ENCODE measurements around the gene AGT. TPM values are rescaled to one million over a fixed set of nuclear protein-coding genes. Genes with fewer than 3 reads are reported as not detected.

Gene AGT
- total RNA-seq, 1 experiment from 2014 or later: not detected

- Histone ChIP-seq H4K20me1 (ENCODE audit: insufficient read depth, low read depth, low read length) (no peaks in the 10 kb centered on the region), H2AFZ (ENCODE audit: low read length) (no peak overlapping the region), H3K4me2 (ENCODE audit: low read depth, low read length, poor library complexity, severe bottlenecking) (no peak overlapping the region), H3K36me3 (ENCODE audit: insufficient read depth, low read length) (peaks cover 24% of the 10 kb centered on the region; the same call in 1 of the 2 replicates), H3K9me3 (ENCODE audit: low read length) (no peaks in the 10 kb centered on the region), H3K27ac (ENCODE audit: low read length) (no peak overlapping the region), H3K9me2 (replicated peaks; ENCODE audit: insufficient read depth, low read length) (no peaks in the 10 kb centered on the region), H3K4me3 (ENCODE audit: low read length) (no peak overlapping the region), H3K4me1 (ENCODE audit: low read length) (no peaks in the 10 kb centered on the region), H3K9ac (ENCODE audit: low read length) (no peak overlapping the region), H3K27me3 (ENCODE audit: low read length) (no peaks in the 10 kb centered on the region), H3K79me2 (ENCODE audit: low read length) (no peaks in the 10 kb centered on the region)
- DNase-seq: no peak
Measured at GRCh38 chr1:230694464-230694863, 19.5 kb downstream of the AGT start.

- peaks cover 27% of the 10 kb centered on the region; the same call in 1 of the 2 replicates for H3K36me3 ChIP-seq (ENCODE audit: insufficient read depth, low read length)
- no peak overlapping the region for H3K4me2 ChIP-seq (ENCODE audit: low read depth, low read length, poor library complexity, severe bottlenecking)
Measured at GRCh38 chr1:230693777-230694176, 20.1 kb downstream of the AGT start.

GRCh38 chr1:230693221-230693620, 20.7 kb downstream of the AGT start:
- no peak for DNase-seq
- Histone ChIP-seq H3K9me3 (ENCODE audit: low read length) (no peaks in the 10 kb centered on the region), H3K79me2 (ENCODE audit: low read length) (no peaks in the 10 kb centered on the region), H3K27me3 (ENCODE audit: low read length) (no peaks in the 10 kb centered on the region), H3K4me1 (ENCODE audit: low read length) (no peaks in the 10 kb centered on the region), H3K36me3 (ENCODE audit: insufficient read depth, low read length) (peaks cover 29% of the 10 kb centered on the region; the same call in 1 of the 2 replicates), H2AFZ (ENCODE audit: low read length) (no peak overlapping the region), H3K4me3 (ENCODE audit: low read length) (no peak overlapping the region), H3K4me2 (ENCODE audit: low read depth, low read length, poor library complexity, severe bottlenecking) (no peak overlapping the region), H3K9me2 (replicated peaks; ENCODE audit: insufficient read depth, low read length) (no peaks in the 10 kb centered on the region), H3K27ac (ENCODE audit: low read length) (no peak overlapping the region), H3K9ac (ENCODE audit: low read length) (no peak overlapping the region), H4K20me1 (ENCODE audit: insufficient read depth, low read depth, low read length) (no peaks in the 10 kb centered on the region)

More at GRCh38 chr1:230693777-230694176, 20.1 kb downstream of the AGT start:
- no peak overlapping the region for H2AFZ ChIP-seq (ENCODE audit: low read length)
- no peak overlapping the region for H3K9ac ChIP-seq (ENCODE audit: low read length)
- H4K20me1 ChIP-seq (ENCODE audit: insufficient read depth, low read depth, low read length): no peaks in the 10 kb centered on the region
- H3K9me2 ChIP-seq (replicated peaks; ENCODE audit: insufficient read depth, low read length): no peaks in the 10 kb centered on the region
- no peaks in the 10 kb centered on the region for H3K4me1 ChIP-seq (ENCODE audit: low read length)
- H3K9me3 ChIP-seq (ENCODE audit: low read length): no peaks in the 10 kb centered on the region
- H3K27me3 ChIP-seq (ENCODE audit: low read length): no peaks in the 10 kb centered on the region
- DNase-seq: no peak
- H3K4me3 ChIP-seq (ENCODE audit: low read length): no peak overlapping the region
- H3K79me2 ChIP-seq (ENCODE audit: low read length): no peaks in the 10 kb centered on the region
- no peak overlapping the region for H3K27ac ChIP-seq (ENCODE audit: low read length)

GRCh38 chr1:230691615-230692014, 22.3 kb downstream of the AGT start:
- H3K27ac ChIP-seq (ENCODE audit: low read length): no peak overlapping the region
- no peaks in the 10 kb centered on the region for H3K9me2 ChIP-seq (replicated peaks; ENCODE audit: insufficient read depth, low read length)
- H3K9me3 ChIP-seq (ENCODE audit: low read length): no peaks in the 10 kb centered on the region
- H3K27me3 ChIP-seq (ENCODE audit: low read length): no peaks in the 10 kb centered on the region
- no peaks in the 10 kb centered on the region for H3K79me2 ChIP-seq (ENCODE audit: low read length)
- peaks cover 39% of the 10 kb centered on the region; the same call in 1 of the 2 replicates for H3K36me3 ChIP-seq (ENCODE audit: insufficient read depth, low read length)
- H3K4me1 ChIP-seq (ENCODE audit: low read length): no peaks in the 10 kb centered on the region
- H3K4me2 ChIP-seq (ENCODE audit: low read depth, low read length, poor library complexity, severe bottlenecking): no peak overlapping the region
- H4K20me1 ChIP-seq (ENCODE audit: insufficient read depth, low read depth, low read length): no peaks in the 10 kb centered on the region
- DNase-seq: no peak
- no peak overlapping the region for H3K9ac ChIP-seq (ENCODE audit: low read length)
- H2AFZ ChIP-seq (ENCODE audit: low read length): no peak overlapping the region
- H3K4me3 ChIP-seq (ENCODE audit: low read length): no peak overlapping the region

- H2AFZ ChIP-seq (ENCODE audit: low read length): no peak overlapping the region
- no peak overlapping the region for H3K4me2 ChIP-seq (ENCODE audit: low read depth, low read length, poor library complexity, severe bottlenecking)
- H3K27ac ChIP-seq (ENCODE audit: low read length): no peak overlapping the region
- H3K27me3 ChIP-seq (ENCODE audit: low read length): no peaks in the 10 kb centered on the region
- no peaks in the 10 kb centered on the region for H3K4me1 ChIP-seq (ENCODE audit: low read length)
- no peak overlapping the region for H3K4me3 ChIP-seq (ENCODE audit: low read length)
- peaks cover 49% of the 10 kb centered on the region; the same call in 1 of the 2 replicates for H3K36me3 ChIP-seq (ENCODE audit: insufficient read depth, low read length)
- H4K20me1 ChIP-seq (ENCODE audit: insufficient read depth, low read depth, low read length): no peaks in the 10 kb centered on the region
- no peak overlapping the region for H3K9ac ChIP-seq (ENCODE audit: low read length)
- no peaks in the 10 kb centered on the region for H3K9me3 ChIP-seq (ENCODE audit: low read length)
- H3K79me2 ChIP-seq (ENCODE audit: low read length): no peaks in the 10 kb centered on the region
- DNase-seq: no peak
- H3K9me2 ChIP-seq (replicated peaks; ENCODE audit: insufficient read depth, low read length): no peaks in the 10 kb centered on the region
Measured at GRCh38 chr1:230690101-230690500, 23.8 kb downstream of the AGT start.

- Histone ChIP-seq H3K27me3 (ENCODE audit: low read length) (no peaks in the 10 kb centered on the region), H3K9me2 (replicated peaks; ENCODE audit: insufficient read depth, low read length) (no peaks in the 10 kb centered on the region), H3K4me2 (ENCODE audit: low read depth, low read length, poor library complexity, severe bottlenecking) (no peak overlapping the region), H4K20me1 (ENCODE audit: insufficient read depth, low read depth, low read length) (no peaks in the 10 kb centered on the region), H2AFZ (ENCODE audit: low read length) (no peak overlapping the region), H3K9me3 (ENCODE audit: low read length) (no peaks in the 10 kb centered on the region), H3K79me2 (ENCODE audit: low read length) (no peaks in the 10 kb centered on the region), H3K9ac (ENCODE audit: low read length) (no peak overlapping the region), H3K36me3 (ENCODE audit: insufficient read depth, low read length) (peaks cover 65% of the 10 kb centered on the region), H3K27ac (ENCODE audit: low read length) (no peak overlapping the region), H3K4me3 (ENCODE audit: low read length) (no peak overlapping the region), H3K4me1 (ENCODE audit: low read length) (no peaks in the 10 kb centered on the region)
- no peak for DNase-seq
Measured at GRCh38 chr1:230686747-230687146, 27.2 kb downstream of the AGT start.

- Histone ChIP-seq H3K27ac (ENCODE audit: low read length) (no peak overlapping the region), H3K27me3 (ENCODE audit: low read length) (no peaks in the 10 kb centered on the region), H3K9me3 (ENCODE audit: low read length) (no peaks in the 10 kb centered on the region), H3K4me3 (ENCODE audit: low read length) (no peak overlapping the region), H3K4me1 (ENCODE audit: low read length) (no peaks in the 10 kb centered on the region), H3K79me2 (ENCODE audit: low read length) (no peaks in the 10 kb centered on the region), H2AFZ (ENCODE audit: low read length) (no peak overlapping the region), H3K36me3 (ENCODE audit: insufficient read depth, low read length) (peaks cover 70% of the 10 kb centered on the region), H4K20me1 (ENCODE audit: insufficient read depth, low read depth, low read length) (no peaks in the 10 kb centered on the region), H3K9me2 (replicated peaks; ENCODE audit: insufficient read depth, low read length) (no peaks in the 10 kb centered on the region), H3K4me2 (ENCODE audit: low read depth, low read length, poor library complexity, severe bottlenecking) (no peak overlapping the region), H3K9ac (ENCODE audit: low read length) (no peak overlapping the region)
- DNase-seq: no peak
Measured at GRCh38 chr1:230684998-230685397, 28.9 kb downstream of the AGT start.

GRCh38 chr1:230684146-230684545, 29.8 kb downstream of the AGT start:
- Histone ChIP-seq H3K4me3 (ENCODE audit: low read length) (no peak overlapping the region), H3K9me2 (replicated peaks; ENCODE audit: insufficient read depth, low read length) (no peaks in the 10 kb centered on the region), H3K27me3 (ENCODE audit: low read length) (no peaks in the 10 kb centered on the region), H3K36me3 (ENCODE audit: insufficient read depth, low read length) (peaks cover 71% of the 10 kb centered on the region), H2AFZ (ENCODE audit: low read length) (no peak overlapping the region), H3K9ac (ENCODE audit: low read length) (no peak overlapping the region), H3K4me1 (ENCODE audit: low read length) (no peaks in the 10 kb centered on the region), H3K4me2 (ENCODE audit: low read depth, low read length, poor library complexity, severe bottlenecking) (no peak overlapping the region), H3K9me3 (ENCODE audit: low read length) (no peaks in the 10 kb centered on the region), H3K79me2 (ENCODE audit: low read length) (no peaks in the 10 kb centered on the region), H3K27ac (ENCODE audit: low read length) (no peak overlapping the region), H4K20me1 (ENCODE audit: insufficient read depth, low read depth, low read length) (no peaks in the 10 kb centered on the region)
- DNase-seq: no peak
